ENCODE results near the gene KCNQ2. TPM values are rescaled to one million over a fixed set of nuclear protein-coding genes. Genes with fewer than 3 reads are reported as not detected.
A peak's percentile ranks its signal among the peaks of the same experiment; 100 is the strongest.

The KCNQ2 gene
- total RNA-seq, 1 donor from 2014 or later = 11.5 TPM

DNA sequence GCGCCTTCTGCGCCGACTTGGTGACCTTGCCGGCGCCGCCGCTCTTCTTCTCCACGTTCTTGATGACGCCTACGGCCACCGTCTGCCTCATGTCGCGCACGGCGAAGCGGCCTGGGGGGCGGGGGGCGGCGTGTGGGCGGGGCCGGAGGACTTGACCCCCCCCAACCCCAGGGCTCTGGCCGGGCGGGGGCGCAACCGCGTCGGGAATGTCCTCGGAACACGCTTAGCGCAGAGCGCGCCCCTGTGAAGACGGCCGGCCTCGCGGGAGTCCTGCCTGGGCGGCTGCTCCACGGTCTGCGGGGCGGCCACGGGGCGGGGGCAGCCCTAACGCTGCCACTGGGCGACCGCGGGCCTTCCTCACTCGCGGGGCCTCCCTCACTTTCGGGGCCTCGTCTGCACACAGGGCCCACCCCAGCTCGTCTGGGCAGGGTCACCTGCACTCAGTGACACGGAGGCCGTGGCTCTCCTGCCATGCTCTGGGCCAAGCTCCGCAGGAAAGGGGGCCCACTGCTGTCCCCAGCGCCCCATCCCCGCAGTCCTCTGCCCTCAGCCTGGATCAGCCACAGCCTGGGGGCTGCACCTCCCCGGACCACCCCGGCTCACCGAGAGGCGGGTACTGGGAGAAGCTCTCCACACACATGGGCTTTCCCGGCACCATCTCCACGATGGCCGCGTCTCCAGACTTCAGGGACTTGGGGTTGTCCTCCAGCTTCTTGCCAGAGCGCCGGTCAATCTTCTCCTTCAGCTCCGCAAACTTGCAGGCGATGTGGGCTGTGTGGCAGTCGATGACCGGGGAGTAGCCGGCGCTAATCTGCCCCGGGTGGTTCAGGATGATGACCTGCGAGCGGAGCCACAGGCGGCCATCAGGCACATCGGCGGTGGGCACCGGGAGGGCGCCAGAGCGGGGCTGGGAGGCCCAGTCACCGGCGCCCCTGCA, 16.1 kb upstream of the KCNQ2 start:
- H3K27me3 Mint-ChIP-seq (ENCODE audit: low read depth, unreplicated experiment) = peaks cover 27% of the 10 kb centered on the region
- no peaks in the 10 kb centered on the region for H3K4me1 Mint-ChIP-seq (ENCODE audit: low read depth, unreplicated experiment)
- Histone ChIP-seq H3K4me1 (ENCODE audit: insufficient read depth, low read length) (no peaks in the 10 kb centered on the region), H3K9ac (ENCODE audit: low read length) (no peak overlapping the region), H3K4me2 (ENCODE audit: low read length) (no peak overlapping the region), H3K4me3 (ENCODE audit: insufficient read depth, low read depth, low read length) (no peak overlapping the region), H3K27ac (ENCODE audit: low read depth, low read length) (no peak overlapping the region), H3K79me2 (ENCODE audit: insufficient read depth, low read length) (no peaks in the 10 kb centered on the region), H2AFZ (ENCODE audit: low read depth, low read length) (no peak overlapping the region), H3K27me3 (ENCODE audit: insufficient read depth, low read length) (peaks cover 4% of the 10 kb centered on the region), H3K36me3 (ENCODE audit: insufficient read depth, low read length) (no peaks in the 10 kb centered on the region), H4K20me1 (ENCODE audit: insufficient read depth, low read length) (no peaks in the 10 kb centered on the region), H3K9me3 (ENCODE audit: insufficient read depth, low read depth, low read length) (no peaks in the 10 kb centered on the region)
- TF ChIP-seq EZH2 (IDR thresholded peaks at IDR 0.05; ENCODE audit: insufficient read depth, low read length) = peak; percentile 65
- TF ChIP-seq, protein P1, sequence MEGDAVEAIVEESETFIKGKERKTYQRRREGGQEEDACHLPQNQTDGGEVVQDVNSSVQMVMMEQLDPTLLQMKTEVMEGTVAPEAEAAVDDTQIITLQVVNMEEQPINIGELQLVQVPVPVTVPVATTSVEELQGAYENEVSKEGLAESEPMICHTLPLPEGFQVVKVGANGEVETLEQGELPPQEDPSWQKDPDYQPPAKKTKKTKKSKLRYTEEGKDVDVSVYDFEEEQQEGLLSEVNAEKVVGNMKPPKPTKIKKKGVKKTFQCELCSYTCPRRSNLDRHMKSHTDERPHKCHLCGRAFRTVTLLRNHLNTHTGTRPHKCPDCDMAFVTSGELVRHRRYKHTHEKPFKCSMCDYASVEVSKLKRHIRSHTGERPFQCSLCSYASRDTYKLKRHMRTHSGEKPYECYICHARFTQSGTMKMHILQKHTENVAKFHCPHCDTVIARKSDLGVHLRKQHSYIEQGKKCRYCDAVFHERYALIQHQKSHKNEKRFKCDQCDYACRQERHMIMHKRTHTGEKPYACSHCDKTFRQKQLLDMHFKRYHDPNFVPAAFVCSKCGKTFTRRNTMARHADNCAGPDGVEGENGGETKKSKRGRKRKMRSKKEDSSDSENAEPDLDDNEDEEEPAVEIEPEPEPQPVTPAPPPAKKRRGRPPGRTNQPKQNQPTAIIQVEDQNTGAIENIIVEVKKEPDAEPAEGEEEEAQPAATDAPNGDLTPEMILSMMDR (IDR thresholded peaks at IDR 0.05; ENCODE audit: insufficient read depth, low read depth, low read length) = no peak
- no peak overlapping the region for H3K27ac Mint-ChIP-seq (ENCODE audit: unreplicated experiment)
- no peak for DNase-seq (ENCODE audit: low read depth)
- no peak overlapping the region for H3K4me3 Mint-ChIP-seq (ENCODE audit: unreplicated experiment)
- peaks cover 5% of the 10 kb centered on the region for H3K36me3 Mint-ChIP-seq (ENCODE audit: low read depth, unreplicated experiment)
- FAIRE-seq = no peak
- peaks cover 8% of the 10 kb centered on the region for H3K9me3 Mint-ChIP-seq (ENCODE audit: unreplicated experiment)

DNA sequence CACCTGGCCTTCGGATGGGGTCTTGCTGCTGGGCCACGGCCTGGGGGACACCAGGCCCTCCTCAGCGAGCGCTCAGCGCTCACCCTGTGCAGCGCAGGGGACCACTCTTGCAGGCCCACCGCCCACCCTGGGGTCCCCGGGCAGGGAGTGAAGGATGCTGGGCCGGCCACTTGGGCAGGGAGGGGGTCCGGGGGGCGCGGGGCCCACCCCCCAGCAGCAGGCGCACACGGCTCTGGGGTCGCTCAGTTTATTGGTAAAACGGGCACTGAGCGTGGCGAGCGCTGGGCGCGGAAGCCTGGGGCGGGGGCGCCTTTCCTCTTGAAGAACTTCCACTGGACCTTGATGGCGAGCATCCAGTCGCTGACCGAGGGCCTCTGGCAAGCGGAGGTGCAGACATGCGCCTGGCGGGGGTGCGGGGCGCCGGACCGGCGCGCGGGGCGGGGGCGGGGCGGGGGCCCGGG, 15.4 kb upstream of the KCNQ2 start:
- Mint-ChIP-seq H3K4me3 (ENCODE audit: unreplicated experiment) (no peak overlapping the region), H3K27ac (ENCODE audit: unreplicated experiment) (no peak overlapping the region), H3K9me3 (ENCODE audit: unreplicated experiment) (peaks cover 8% of the 10 kb centered on the region), H3K27me3 (ENCODE audit: low read depth, unreplicated experiment) (peaks cover 29% of the 10 kb centered on the region), H3K36me3 (ENCODE audit: low read depth, unreplicated experiment) (peaks cover 5% of the 10 kb centered on the region), H3K4me1 (ENCODE audit: low read depth, unreplicated experiment) (no peaks in the 10 kb centered on the region)
- FAIRE-seq (no peak), DNase-seq (ENCODE audit: low read depth) (no peak)
- no peak overlapping the region for H3K4me2 ChIP-seq (ENCODE audit: low read length)
- TF ChIP-seq, protein P1 (IDR thresholded peaks at IDR 0.05; ENCODE audit: insufficient read depth, low read depth, low read length) = no peak
- TF ChIP-seq EZH2 (IDR thresholded peaks at IDR 0.05; ENCODE audit: insufficient read depth, low read length) = no peak
- no peak overlapping the region for H3K4me3 ChIP-seq (ENCODE audit: insufficient read depth, low read depth, low read length)
- H3K27me3 ChIP-seq (ENCODE audit: insufficient read depth, low read length) = peaks cover 4% of the 10 kb centered on the region
- H2AFZ ChIP-seq (ENCODE audit: low read depth, low read length) = no peak overlapping the region
- peaks cover 4% of the 10 kb centered on the region for H4K20me1 ChIP-seq (ENCODE audit: insufficient read depth, low read length)
- H3K9ac ChIP-seq (ENCODE audit: low read length) = no peak overlapping the region
- no peaks in the 10 kb centered on the region for H3K9me3 ChIP-seq (ENCODE audit: insufficient read depth, low read depth, low read length)
- H3K36me3 ChIP-seq (ENCODE audit: insufficient read depth, low read length) = no peaks in the 10 kb centered on the region
- H3K4me1 ChIP-seq (ENCODE audit: insufficient read depth, low read length) = peaks cover 1% of the 10 kb centered on the region
- no peak overlapping the region for H3K27ac ChIP-seq (ENCODE audit: low read depth, low read length)
- H3K79me2 ChIP-seq (ENCODE audit: insufficient read depth, low read length) = no peaks in the 10 kb centered on the region
